GM19099 (cell line): ENCODE results near the gene OLA1.

Experiments used
- POLR2A ChIP-seq: IDR thresholded peaks from 3 replicates; pipeline ENCODE4 v1.6.1; 2011; ENCODE audit warnings: low read depth; ENCODE audit not compliant: insufficient read length; ENCODE audit errors: extremely low read depth

OLA1 gene

GRCh38 chr2:174248187-174248997 lies at the start of gene OLA1:
Gene OLA1 (minus strand): TSS chr2:174248532. CDS start chr2:174246815, 1,717 bp downstream.
- peak; percentile 94 for TF ChIP-seq POLR2A

- TF ChIP-seq POLR2A = no peak
These were observed 44.6 kb upstream of the OLA1 start for GRCh38 chr2:174292908-174293307.

GRCh38 chr2:174286172-174286571 lies 37.8 kb upstream of the OLA1 start:
- TF ChIP-seq POLR2A = no peak

GRCh38 chr2:174282441-174282840 lies 34.1 kb upstream of the OLA1 start:
- TF ChIP-seq POLR2A = no peak

- no peak for TF ChIP-seq POLR2A
These were observed 33.4 kb upstream of the OLA1 start for GRCh38 chr2:174281736-174282135.

GRCh38 chr2:174280596-174280995 lies 32.3 kb upstream of the OLA1 start:
- no peak for TF ChIP-seq POLR2A

GRCh38 chr2:174266288-174266687 lies 18.0 kb upstream of the OLA1 start:
- TF ChIP-seq POLR2A = no peak

- no peak for TF ChIP-seq POLR2A
These were observed 15.7 kb upstream of the OLA1 start for GRCh38 chr2:174263997-174264396.

- TF ChIP-seq POLR2A = no peak
These were observed 11.6 kb upstream of the OLA1 start for GRCh38 chr2:174259981-174260380.

- no peak for TF ChIP-seq POLR2A
These were observed 5.9 kb upstream of the OLA1 start for GRCh38 chr2:174254267-174254666.

GRCh38 chr2:174248998-174249592 lies 763 bp upstream of the OLA1 start:
- no peak for TF ChIP-seq POLR2A

GRCh38 chr2:174247474-174248186 lies 702 bp downstream of the OLA1 start:
- TF ChIP-seq POLR2A = no peak

GRCh38 chr2:174246944-174247381 lies 1.4 kb downstream of the OLA1 start:
- no peak for TF ChIP-seq POLR2A

- TF ChIP-seq POLR2A = no peak
These were observed 3.3 kb downstream of the OLA1 start for GRCh38 chr2:174245065-174245464.

- TF ChIP-seq POLR2A = no peak
These were observed 4.5 kb downstream of the OLA1 start for GRCh38 chr2:174243812-174244211.

GRCh38 chr2:174240097-174240496 lies 8.2 kb downstream of the OLA1 start:
- TF ChIP-seq POLR2A = no peak
